ENCODE results near the gene RSF1.

GRCh38 chr11:77736473-77736872 is 84.0 kb downstream of the RSF1 start:
- no peak for TF ChIP-seq POLR2A (IDR thresholded peaks at IDR 0.05; ENCODE audit: low read length)
- TF ChIP-seq GATA1 (IDR thresholded peaks at IDR 0.05; ENCODE audit: low read depth, low read length), result no peak

Data from erythroblast (primary cell).